Body of pancreas (tissue), 4 donors: Measurements from ENCODE around the gene HSFX2.

Experiments
- CTCF ChIP-seq, 7 experiments: fragments of 450-650 bp in 4 of 7; fragments of 200-600 bp in 3 of 7; sonication (generic) in 3 of 7; IDR thresholded peaks; one replicate each; pipeline ENCODE4 v1.5.1; 2016 to 2019; ENCODE audit warnings: antibody characterized with exemption in 7 of 7
- POLR2A ChIP-seq, 3 donors: fragments of 450-650 bp; IDR thresholded peaks; one replicate each; pipeline ENCODE4 v1.6.1; 2016; ENCODE audit warnings: antibody characterized with exemption in 3 of 3, mild to moderate bottlenecking in 2 of 3

DNA sequence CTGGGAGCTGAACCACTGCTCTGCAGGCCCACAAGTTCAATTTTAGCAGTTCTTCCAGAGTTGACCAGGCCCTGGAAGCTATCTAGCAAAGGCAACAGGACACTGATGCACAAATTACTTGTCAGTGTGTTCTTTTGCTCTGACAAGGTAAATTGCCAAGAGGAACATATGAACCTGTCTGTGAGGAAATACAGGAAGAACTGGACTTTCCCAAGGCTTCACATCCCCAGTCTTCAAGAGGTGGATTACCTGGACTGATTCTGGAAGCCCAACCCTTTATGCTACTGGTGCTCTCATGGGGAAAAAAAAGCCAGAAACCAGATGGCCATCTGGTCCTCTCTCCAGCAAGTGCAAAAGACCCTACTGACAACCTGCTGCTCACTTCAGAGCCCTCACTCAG, 38.4 kb upstream of the HSFX2 start:
- TF ChIP-seq CTCF (IDR thresholded peaks at IDR 0.05), result no peak
- no peak for TF ChIP-seq POLR2A (IDR thresholded peaks at IDR 0.05)
